HepG2 (cell line): ENCODE data around the gene FNDC4.

Experiments used
- CHD4 ChIP-seq: fragments of 200-600 bp; sonication (generic); IDR thresholded peaks from 2 replicates; pipeline ENCODE4 v1.7.0; 2017; ENCODE audit warnings: mild to moderate bottlenecking, low read length, borderline replicate concordance
- CTCF ChIP-seq: sonication (generic); formaldehyde crosslinking; IDR thresholded peaks from 2 replicates; pipeline ENCODE4 v1.5.0; 2020; ENCODE audit warnings: mild to moderate bottlenecking, missing genetic modification reagents, moderate library complexity
- MYC ChIP-seq: sonication (generic); formaldehyde crosslinking; IDR thresholded peaks from 2 replicates; pipeline ENCODE4 v1.9.0; 2021; ENCODE audit warnings: missing genetic modification reagents, borderline replicate concordance
- POLR2AphosphoS2 ChIP-seq: IDR thresholded peaks from 2 replicates; pipeline ENCODE4 v1.6.1; 2011; ENCODE audit warnings: low read depth, low read length, improper control_type of control experiment
- STAG1 ChIP-seq: sonication (generic); formaldehyde crosslinking; IDR thresholded peaks from 2 replicates; pipeline ENCODE4 v1.4.0; 2020; ENCODE audit warnings: missing genetic modification reagents
- YY1 ChIP-seq: IDR thresholded peaks from 2 replicates; pipeline ENCODE4 v1.6.1; 2011; ENCODE audit warnings: low read length, low read depth, moderate library complexity, mild to moderate bottlenecking; ENCODE audit not compliant: insufficient read depth, insufficient replicate concordance
- ZBTB3 ChIP-seq: sonication (generic); formaldehyde crosslinking; IDR thresholded peaks from 2 replicates; pipeline ENCODE4 v1.4.0; 2020; ENCODE audit warnings: low read depth, mild to moderate bottlenecking, moderate library complexity, missing genetic modification reagents, borderline replicate concordance

DNA sequence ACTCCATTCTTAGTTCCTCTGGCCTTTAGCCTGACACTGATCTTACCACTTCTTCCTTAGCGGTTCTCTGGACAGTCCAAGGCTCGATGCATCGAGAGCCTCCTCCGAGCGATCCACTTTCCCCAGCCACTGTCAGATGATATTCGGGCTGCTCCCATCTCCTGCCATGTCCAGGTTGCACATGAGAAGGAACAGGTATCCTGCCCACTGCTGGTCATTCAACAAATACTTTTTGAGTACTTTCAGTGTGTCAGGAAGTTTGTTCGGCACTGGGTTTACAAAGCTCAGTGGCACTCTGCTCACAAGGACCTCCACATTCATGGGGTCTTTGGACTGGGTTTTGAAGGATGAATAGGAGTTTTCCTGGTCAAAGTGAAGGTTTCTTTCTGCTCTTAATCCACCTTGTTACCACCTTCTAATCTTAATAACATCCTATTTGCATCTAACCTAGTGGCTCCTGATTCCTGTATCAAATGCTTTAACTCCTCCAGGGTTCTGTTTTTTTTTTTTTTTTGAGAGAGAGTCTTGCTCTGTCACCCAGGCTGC is 27.5 kb upstream of the FNDC4 start:
- TF ChIP-seq CTCF (CRISPR knock-in tag) (peak; percentile 45), STAG1 (CRISPR knock-in tag) (peak; percentile 50), CHD4 (no peak), MYC (CRISPR knock-in tag) (no peak), ZBTB3 (CRISPR knock-in tag) (no peak), POLR2AphosphoS2 (no peak), YY1 (no peak)
